Middle frontal gyrus (tissue), 1 donor: ENCODE data around the gene ELMO3.
A peak's percentile ranks its signal among the peaks of the same experiment; 100 is the strongest.

Experiments
- DNase-seq: peaks from one replicate; pipeline ENCODE4 v3.0.0-alpha.2; 2015; ENCODE audit warnings: low spot score; ENCODE audit errors: extremely low spot score

ELMO3 gene

DNA sequence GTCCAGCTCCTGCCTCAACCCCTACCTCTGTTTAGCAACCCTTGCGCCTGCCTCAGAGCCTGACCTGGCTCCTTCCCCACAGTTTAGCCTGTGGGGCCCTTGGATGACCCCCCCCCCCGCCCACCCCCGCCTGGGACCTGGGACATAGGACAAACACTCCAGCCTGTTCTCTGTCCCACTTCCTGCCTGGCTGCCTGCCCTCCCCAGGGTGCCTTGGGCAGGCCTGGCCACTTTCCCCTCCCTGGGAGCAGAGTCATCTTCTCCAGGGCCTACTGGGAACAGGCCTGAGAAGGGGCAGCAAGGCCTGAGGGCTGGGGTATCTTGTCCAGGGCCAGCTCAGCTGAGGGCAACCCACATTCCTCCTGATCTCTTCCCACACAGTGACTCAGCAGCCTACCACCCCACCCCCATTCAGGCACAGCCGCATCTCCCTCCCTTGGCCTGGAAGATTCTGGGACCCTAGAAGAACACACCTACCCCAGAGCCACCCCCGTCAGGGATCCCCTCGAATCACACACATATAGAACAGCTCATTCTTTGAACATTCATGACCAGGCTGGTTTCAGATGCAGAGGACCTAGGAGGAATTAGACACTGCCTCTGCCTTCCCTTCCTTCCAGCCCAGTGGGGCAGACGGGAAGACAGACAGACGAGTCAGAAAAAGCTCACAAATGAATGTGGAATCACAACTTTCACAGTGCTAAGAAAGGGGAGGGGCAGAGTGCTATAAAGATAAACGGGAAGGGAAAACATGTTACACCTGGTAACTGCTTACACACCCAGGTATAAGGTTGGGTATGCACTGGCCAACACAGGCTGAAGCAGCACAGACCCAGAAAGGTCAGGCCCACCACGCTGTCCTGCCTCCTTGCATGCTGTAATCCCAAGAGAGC, 42.3 kb downstream of the ELMO3 start:
- no peak for DNase-seq

GRCh38 chr16:67242138-67242730, 43.3 kb downstream of the ELMO3 start:
- DNase-seq: no peak

DNA sequence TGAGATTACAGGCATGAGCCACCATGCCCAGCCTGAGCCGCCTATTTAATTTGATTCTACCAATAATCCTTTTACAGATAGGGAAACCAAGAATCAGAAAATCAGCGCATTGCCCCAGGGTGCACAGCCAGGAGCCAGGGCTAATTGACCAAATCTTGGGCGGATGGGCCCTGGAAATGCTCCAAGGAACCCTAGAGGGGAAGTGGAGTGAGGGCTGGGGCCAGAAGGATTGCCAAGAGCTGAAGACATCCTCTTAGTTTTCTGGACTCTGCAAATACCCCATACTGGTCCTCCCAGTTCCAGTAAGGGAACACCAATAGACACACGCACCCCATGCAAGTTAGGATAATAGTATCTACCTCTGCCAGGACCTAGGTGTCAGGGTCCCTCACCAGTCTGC, 44.5 kb downstream of the ELMO3 start:
- no peak for DNase-seq

DNA sequence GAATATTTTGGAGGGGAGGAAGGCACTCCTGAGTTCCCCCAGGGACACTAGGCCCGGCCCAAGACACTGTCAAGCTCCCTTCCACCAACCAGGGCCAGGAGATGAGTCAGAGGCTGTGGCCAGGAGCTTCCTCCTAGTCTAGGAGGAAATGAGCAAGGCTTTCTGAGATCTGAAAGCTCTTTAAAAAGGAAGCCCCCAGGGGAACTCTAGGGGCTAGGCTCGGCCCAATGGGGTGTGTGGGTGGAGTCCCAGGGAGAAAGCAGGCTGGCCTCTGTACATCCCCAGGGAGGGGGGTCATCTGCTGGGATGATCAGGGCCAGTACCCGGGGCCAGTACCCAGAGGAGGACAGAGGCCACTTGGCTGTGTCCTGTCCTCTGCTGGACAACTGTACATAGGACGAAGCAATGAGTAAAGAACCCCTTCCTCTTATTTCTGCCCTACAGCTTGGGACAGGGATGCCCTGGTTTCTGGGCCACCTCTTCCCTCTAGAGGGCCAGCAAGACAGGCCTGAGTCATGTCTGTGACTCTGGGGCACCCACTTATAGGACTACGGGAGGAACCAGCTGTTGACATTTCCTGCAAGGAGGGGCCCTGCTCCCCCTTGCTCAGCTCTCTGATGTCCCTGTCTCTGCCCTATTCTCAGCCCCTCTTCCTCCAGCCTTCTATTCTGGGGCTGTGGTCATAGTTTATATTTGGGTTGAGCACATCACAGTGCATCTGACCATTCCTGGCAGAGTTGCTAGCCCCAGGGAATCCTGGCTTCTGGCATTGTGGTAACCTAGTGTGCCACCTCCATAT, 45.7 kb downstream of the ELMO3 start:
- DNase-seq: no peak

- no peak for DNase-seq
These were observed 46.3 kb downstream of the ELMO3 start for GRCh38 chr16:67245186-67245585.

DNA sequence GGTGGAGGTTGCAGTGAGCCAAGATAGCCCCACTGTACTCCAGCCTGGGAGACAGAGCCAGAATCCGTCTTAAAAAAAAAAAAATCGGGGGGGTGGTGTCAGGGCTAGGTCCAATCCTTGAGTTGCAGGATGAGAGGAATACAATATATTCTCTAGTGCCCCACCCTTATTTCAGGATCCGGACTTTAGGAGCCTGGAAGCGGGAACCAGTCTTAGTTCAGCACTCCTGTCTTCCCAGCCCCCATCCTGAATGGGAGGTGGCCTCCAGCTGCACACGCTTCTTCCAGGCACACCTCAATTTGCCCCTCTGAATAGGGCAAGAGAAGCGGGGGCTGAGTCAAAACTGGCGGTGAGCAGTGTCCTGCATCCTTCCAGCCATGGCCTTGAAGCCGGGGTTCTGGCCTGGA, 46.7 kb downstream of the ELMO3 start:
- no peak for DNase-seq

DNA sequence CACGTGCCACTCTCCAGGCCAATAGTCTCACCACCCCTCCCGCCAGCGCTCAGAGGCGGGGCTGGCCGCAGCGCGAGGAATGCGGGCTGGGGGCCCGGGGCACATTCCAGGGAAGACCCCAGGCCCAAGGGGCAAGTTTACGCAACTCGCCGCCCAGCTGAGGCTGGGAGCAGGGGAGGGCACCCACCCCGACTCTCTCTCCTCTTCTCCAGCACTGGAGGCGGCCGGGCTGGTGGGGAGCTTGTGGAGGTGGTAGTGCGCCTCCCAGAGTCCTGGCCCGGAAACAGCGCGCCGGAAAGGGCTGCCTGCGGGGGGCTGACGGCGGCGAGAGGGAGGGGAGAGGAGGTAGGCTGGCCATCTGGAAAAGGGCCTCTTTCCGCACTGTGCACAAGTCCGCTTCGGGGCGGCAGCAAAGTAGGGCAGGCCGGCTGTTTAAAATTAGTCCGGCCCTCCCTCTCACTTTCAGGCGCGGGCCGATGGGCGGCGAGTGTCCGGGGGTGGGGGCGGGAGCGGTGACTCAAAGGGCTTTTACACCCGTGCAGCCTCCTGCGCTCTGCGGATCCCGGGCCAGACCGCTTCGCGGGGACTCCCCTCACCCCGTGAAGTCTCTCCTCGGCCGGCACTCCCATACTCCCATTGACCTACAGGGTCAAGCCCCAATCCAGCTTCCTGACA, 47.3 kb downstream of the ELMO3 start:
- no peak for DNase-seq

DNA sequence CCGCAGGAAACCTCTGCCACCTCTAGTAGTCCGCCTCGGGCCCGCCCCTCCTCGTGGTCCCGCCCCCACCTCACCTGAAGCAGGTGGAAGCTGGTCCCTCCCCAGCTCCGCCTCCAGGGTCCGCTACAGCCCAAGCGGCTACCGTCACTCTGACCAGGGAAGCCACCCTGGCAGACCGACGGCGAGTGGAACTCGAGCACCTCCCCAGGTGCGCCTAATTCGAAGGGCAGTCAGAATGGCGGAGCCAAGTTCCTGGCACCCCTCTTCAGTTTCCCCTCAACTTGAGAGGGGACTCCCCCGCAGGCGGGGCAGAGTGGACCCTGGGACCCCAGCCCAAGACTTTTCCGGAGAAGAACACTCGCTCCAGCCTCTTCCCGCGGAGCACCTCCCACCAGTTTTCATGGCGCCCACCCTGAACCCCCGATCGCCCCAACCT, 47.8 kb downstream of the ELMO3 start:
- DNase-seq: no peak

GRCh38 chr16:67247192-67248072, 48.5 kb downstream of the ELMO3 start, which contains the start of gene FHOD1:
FHOD1 (minus strand) TSS chr16:67247481; CDS start chr16:67247410, 71 bp downstream.
- DNase-seq: peak; percentile 86

- no peak for DNase-seq
These were observed 49.1 kb downstream of the ELMO3 start for GRCh38 chr16:67248073-67248400.

DNA sequence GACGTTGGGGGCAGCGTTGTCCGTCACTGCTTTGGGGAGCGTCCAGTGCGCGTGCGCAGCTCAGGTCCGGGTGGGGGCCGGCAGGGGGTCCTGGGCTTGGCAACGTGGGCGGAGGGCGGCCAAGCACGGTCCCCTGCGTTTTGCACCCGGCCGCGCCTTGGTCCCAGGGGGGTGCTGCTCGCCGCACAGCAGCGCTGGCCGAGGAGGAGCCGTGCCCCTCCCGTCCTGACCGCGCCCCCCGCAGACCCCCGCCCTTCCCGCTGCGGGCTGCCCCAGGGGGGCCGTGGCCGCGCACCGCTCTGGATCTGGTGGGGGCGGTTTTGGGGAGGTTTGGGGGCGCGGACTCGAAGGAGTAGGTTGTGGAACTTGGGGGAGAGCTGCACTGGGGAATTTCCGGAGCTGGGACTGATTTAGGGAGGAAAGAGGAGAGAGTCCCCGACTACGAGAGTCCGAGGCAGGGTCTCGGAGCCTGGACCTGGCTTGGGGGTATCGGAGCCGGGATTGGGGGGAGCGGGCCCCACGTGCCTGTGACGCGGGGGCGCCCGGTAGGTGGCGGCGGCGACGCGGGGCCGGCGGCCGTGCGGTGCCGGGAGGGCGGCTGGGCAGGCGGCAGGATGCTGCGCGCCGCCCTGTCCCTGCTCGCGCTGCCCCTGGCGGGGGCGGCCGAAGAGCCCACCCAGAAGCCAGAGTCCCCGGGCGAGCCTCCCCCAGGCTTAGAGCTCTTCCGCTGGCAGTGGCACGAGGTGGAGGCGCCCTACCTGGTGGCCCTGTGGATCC, 49.7 kb downstream of the ELMO3 start, which contains the start of gene SLC9A5:
Gene SLC9A5 (plus strand): TSS at position 579 of the 777 bp plus-strand sequence. CDS start 36 bp downstream, at position 615.
- no peak for DNase-seq

DNA sequence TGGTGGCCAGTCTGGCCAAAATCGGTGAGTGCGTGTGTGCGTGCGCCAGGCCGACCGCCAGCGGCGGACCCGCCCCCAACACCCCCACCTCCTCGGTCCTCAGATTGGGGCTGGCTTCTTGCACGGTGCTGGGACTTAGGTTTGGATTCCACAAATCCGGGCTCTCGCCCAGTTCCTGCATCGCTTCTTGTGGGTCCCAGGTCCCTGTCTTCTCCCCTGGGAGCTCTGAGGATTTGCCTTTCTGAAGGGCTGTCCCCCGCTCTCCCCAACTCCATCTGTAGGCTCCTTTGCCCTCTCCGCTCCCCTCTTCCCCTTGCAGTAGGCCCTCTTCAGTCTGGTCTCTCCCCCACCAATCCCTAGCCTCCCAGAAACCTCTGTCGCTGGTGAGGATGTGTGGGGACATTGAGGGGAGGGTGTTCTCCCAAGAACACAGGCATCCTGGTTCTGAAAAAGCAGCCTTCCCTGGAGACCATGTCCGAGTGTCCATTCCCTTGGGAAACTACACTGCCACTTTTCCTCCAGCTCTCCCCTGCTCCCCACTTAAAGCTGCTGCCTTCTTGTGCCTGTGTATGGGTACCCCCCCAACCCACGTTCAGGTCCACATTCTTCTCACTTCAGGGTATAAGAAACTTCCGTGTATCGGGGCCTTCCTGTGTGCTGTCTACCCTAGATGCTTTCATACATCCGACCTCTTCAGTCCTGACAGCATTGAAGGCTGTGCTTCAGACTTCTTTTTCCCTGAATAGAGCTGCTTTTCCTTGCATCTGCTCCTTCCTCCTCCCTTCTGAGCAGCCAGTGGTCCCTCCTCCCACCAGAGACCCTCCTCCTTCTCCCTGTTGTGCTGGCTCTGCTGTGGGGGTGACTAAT, 50.5 kb downstream of the ELMO3 start:
- no peak for DNase-seq

DNA sequence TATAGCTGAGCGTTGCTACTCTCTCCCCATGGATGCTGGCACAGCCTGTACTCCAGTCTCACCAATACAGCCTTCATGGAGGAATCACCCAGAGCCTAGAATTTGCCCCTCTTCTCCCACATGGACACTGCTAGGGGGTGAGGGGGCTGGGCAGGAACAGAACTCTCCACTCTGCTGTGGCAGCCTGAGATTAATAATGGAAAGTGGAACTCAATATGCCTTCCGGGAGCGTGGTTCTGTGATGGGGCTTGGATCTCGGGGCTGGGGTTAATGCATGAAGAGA, 51.1 kb downstream of the ELMO3 start:
- no peak for DNase-seq

- DNase-seq: no peak
These were observed 53.9 kb downstream of the ELMO3 start for GRCh38 chr16:67252609-67253497.
